NCI-H526 treated with DMSO at 0.1 percent for 48 hours (cell line): ENCODE results near the gene ALDH2.
"Not testable (repeated sequence)": the region's sequence is repeated elsewhere in the genome, so short reads cannot be mapped to it uniquely, and the experiment has no call there.

Experiments used
- DNase-seq: peaks from one replicate; lab custom pipeline; 2025; lab: John Stamatoyannopoulos, UW

The ALDH2 gene

DNA sequence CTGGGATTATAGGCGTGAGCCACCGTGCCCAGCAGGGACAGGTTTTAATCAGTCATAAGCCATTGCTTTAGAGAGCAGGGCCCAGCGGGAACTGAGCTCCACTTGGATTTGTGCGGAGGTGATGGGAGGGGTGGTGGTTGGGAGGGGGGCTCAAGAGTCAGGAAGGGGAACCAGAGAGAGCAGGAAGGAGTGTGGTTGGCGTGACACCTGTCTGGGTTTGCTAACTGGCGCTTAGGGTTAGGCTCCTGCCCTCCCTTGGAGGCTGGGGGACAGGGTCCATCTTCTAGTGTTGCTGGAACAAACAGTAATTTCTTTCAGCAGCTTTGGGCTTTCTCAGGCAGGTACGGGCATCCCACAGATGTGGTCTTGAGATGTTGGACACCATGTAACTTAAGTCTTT, 7.5 kb upstream of the ALDH2 start:
- DNase-seq: no peak

DNA sequence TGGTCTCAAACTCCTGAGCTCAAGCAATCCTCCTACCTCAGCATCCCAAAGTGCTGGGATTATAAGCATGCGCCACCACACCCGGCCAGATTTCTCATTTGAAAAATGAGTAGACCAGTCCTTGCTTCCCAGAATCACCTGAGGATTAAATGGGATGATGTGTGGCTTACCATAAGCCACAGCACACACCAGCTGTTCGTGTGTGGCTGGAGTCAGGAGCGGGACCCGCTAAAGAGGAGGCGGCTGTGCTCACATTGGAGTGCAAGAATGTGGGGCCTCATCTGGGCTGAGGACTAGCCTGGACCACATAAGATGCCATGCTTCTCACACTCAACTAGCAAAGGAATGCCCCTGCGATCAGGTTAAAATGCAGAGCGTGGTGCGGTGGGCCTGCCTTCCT, 6.7 kb upstream of the ALDH2 start:
- DNase-seq: no peak

DNA sequence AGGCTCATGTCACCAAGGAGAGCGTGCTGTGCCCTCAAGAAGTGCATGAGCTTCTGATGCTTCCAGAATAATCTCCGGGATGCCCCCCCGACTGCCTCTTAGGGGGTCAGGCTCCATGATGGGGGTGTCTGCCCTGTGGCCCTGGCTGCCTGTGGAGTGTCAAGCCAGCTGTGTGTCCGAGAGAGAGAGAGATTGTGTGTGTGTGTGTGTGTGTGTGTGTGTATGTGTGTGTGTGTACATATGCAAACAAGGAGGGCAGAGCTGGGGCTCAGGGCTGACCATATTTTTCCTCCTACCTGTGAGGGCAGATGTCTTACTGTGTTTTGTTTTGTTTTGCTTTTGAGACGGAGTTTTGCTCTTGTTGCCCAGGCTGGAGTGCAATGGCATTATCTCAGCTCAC, 5.6 kb upstream of the ALDH2 start:
- peak; percentile 73 for DNase-seq

- DNase-seq: no peak
Observed at GRCh38 chr12:111761706-111762105, 5.0 kb upstream of the ALDH2 start.

GRCh38 chr12:111763552-111763951, 3.2 kb upstream of the ALDH2 start:
- not testable (repeated sequence) for DNase-seq

GRCh38 chr12:111764120-111764821, 2.5 kb upstream of the ALDH2 start:
- no peak for DNase-seq

- no peak for DNase-seq
Observed at GRCh38 chr12:111767362-111768158, 827 bp downstream of the ALDH2 start.

DNA sequence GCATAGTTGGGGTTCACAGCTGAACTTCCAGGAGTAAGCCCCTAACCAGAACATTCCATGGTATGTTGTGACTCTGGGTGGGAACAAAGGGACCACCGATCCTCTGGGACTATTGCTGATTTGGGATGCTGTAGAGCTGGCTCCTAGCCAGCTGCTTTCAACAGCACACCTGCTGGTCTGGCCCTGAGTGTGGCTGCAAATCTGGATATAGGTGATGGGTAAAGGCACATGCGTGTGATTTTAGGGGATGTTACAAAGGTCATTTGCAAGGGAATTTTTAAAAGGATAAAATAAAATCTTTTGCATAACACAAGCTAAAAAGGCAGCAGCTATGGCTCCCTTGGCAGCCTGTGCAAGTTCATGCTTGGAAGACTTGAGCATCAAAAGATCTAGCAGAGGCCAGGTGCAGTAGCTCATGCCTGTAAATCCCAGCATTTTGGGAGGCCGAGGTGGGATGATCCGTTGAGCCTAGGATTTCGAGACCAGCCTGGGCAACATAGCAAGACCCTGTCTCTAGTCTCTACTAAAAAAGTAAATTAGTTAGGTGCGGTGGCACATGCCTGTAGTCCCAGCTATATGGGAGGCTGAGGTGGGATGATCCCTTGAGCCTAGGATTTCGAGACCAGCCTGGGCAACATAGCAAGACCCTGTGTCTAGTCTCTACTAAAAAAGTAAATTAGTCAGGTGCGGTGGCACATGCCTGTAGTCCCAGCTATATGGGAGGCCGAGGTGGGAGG, 1.6 kb downstream of the ALDH2 start:
- no peak for DNase-seq

- DNase-seq: no peak
Observed at GRCh38 chr12:111769599-111769998, 2.9 kb downstream of the ALDH2 start.

- DNase-seq: peak; percentile 82
Observed at GRCh38 chr12:111773801-111774551, 7.2 kb downstream of the ALDH2 start.

- peak; percentile 53 for DNase-seq
Observed at GRCh38 chr12:111775205-111776193, 8.8 kb downstream of the ALDH2 start.

DNA sequence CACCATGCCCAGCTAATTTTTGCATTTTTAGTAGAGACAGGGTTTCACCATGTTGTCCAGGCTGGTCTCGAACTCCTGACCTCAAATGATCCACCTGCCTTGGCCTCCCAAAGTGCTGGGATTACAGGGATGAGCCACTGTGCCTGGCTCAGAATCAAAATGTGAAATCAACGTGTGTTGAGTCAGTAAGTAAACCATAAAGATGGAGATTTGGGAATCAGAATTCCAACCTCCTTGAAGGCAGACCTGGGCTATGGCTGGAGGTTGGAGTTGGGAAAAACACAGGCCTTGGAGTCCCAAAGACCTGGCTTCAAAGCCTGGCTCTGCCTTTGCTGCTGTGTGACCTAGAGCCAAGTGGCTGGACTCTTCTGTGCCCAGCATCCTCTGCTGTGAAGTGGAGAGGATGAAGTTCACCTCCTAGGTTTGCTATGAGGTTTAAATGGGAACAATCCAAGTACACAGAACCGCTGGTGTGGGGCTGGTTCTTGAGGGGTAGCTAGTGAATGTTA, 10.2 kb downstream of the ALDH2 start:
- DNase-seq: no peak

GRCh38 chr12:111777345-111778045, 10.8 kb downstream of the ALDH2 start:
- no peak for DNase-seq

DNA sequence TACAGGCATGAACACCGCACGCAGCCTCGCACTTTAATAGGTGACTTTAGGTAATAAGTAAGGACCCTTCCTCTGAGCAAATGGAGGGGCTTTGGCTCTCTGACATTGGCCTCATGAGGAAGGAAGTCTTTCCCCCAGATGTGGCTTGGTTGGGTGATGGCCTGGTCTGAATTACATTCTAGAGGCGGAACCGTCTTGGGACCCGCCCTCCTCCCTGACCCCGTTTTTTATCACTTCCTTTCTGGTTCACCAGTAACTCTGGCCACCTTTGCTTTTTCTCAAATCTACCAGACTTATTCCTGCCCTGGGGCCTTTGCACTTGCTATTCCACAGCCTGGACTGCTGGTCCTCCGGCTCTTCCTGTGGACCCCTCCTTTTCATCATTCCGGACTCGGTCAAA, 13.4 kb downstream of the ALDH2 start:
- no peak for DNase-seq

DNA sequence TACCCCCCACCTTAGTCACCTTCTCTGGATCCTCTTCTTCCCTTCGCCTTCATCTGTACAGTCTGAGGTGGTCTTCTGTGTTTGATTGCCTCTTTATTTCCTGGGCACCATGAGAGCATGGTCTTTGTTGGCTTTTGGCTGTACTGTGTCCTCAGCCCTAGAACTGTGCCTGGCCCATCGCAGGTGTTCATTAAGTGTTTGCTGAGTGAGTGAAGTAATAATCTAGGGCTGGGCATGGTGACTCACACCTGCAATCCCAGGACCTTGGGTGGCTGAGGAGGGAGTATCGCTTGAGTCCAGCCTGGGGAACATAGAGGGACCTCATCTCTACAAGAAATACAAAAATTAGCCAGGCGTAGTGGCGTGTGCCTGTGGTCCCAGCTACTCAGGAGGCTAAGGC, 13.9 kb downstream of the ALDH2 start:
- no peak for DNase-seq

DNA sequence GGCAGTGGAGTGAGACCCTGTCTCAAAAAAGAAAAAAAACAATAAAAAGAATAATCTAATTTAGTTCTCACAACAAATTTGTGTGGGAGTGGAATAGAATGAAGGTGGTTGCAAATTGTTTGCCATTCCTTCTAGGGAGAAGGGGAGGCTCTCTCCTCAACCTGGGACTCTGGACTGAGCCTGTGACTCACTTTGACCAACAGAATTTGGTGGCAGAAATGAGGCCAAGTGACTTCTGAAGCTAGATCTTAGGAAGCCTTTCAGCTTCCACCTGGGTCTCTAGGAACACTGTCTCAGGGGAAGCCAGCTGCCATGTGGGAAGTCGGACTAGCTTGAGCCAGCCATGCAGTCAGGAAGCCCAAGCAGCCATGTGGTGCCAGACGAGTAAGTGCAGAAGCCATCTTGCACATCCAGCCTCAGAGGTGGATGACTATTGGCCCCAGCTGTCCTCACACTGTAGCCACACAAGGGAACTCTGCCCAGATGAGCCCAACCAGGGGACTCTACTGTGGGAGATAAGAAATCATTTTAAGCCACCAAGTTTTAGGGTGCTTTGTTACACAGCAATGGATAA, 14.4 kb downstream of the ALDH2 start:
- DNase-seq: no peak

- DNase-seq: no peak
Observed at GRCh38 chr12:111783046-111783445, 16.3 kb downstream of the ALDH2 start.

DNA sequence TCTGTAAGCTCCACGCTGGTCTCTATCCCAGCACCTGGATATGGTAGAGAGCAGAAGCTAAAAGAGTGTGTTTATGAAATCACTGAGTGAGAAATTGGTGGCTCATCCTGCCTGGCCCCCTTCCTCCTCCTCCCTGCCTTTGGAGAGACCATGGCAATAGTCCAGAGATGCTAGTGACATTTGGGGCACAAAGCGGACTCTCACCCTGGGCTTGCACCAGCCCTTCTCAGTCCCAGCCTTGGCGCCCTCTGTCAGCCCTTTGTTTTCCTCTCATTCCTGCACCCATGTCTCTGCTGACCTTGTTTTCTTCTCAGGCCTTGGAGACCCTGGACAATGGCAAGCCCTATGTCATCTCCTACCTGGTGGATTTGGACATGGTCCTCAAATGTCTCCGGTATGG, 18.2 kb downstream of the ALDH2 start:
- no peak for DNase-seq

GRCh38 chr12:111785651-111786050, 18.9 kb downstream of the ALDH2 start:
- DNase-seq: no peak

GRCh38 chr12:111788178-111788654, 21.5 kb downstream of the ALDH2 start:
- DNase-seq: no peak
